NCI-H2196 (cell line): ENCODE data around the gene UNC13D.
A peak's percentile ranks its signal among the peaks of the same experiment; 100 is the strongest.
"Not testable (repeated sequence)": the region's sequence is repeated elsewhere in the genome, so short reads cannot be mapped to it uniquely, and the experiment has no call there.

Experiments
- DNase-seq: peaks from one replicate; lab custom pipeline; 2025; ENCODE audit not compliant: unreplicated experiment; lab: John Stamatoyannopoulos, UW

The UNC13D gene

GRCh38 chr17:75806822-75807500 is 37.2 kb downstream of the UNC13D start:
- no peak for DNase-seq

GRCh38 chr17:75803883-75804282 is 40.3 kb downstream of the UNC13D start:
- no peak for DNase-seq

- no peak for DNase-seq
These were observed 44.8 kb downstream of the UNC13D start for GRCh38 chr17:75799402-75799801.

GRCh38 chr17:75795820-75796607 is 48.2 kb downstream of the UNC13D start:
- no peak for DNase-seq

GRCh38 chr17:75793460-75793859 is 50.7 kb downstream of the UNC13D start:
- no peak for DNase-seq

- no peak for DNase-seq
These were observed 53.0 kb downstream of the UNC13D start for GRCh38 chr17:75791254-75791653.

- peak; percentile 99 for DNase-seq
These were observed 59.0 kb downstream of the UNC13D start for GRCh38 chr17:75785016-75785890.

- DNase-seq: peak; percentile 100
These were observed 59.7 kb downstream of the UNC13D start, which contains the start of gene UNK for GRCh38 chr17:75784473-75785015. Gene UNK, plus strand, starts transcription at chr17:75784806. Its CDS starts 75 bp downstream, at chr17:75784881.

GRCh38 chr17:75783803-75784472 is 60.3 kb downstream of the UNC13D start:
- peak; percentile 65 for DNase-seq

- DNase-seq: peak; percentile 81
These were observed 61.0 kb downstream of the UNC13D start for GRCh38 chr17:75783069-75783783.

GRCh38 chr17:75779987-75780889 is 64.0 kb downstream of the UNC13D start:
- no peak for DNase-seq

- DNase-seq: peak; percentile 100
These were observed 64.8 kb downstream of the UNC13D start for GRCh38 chr17:75779250-75779986.

- peak; percentile 73 for DNase-seq
These were observed 65.3 kb downstream of the UNC13D start for GRCh38 chr17:75778861-75779249.

- not testable (repeated sequence) for DNase-seq
These were observed 65.9 kb downstream of the UNC13D start for GRCh38 chr17:75778066-75778860.

GRCh38 chr17:75777296-75777922 is 66.8 kb downstream of the UNC13D start:
- no peak for DNase-seq
